GM19395 (cell line): ENCODE data around the gene OPN1SW.
A peak's percentile ranks its signal among the peaks of the same experiment; 100 is the strongest.

Experiments
- ATAC-seq: cut with Tn5 transposase; IDR thresholded peaks from one replicate; pipeline ENCODE4 v1.9.1; 2021; ENCODE audit warnings: mild to moderate bottlenecking, moderate library complexity; ENCODE audit not compliant: unreplicated experiment

Gene OPN1SW

GRCh38 chr7:128793181-128793547, 17.6 kb upstream of the OPN1SW start:
- ATAC-seq, result no peak

GRCh38 chr7:128792471-128793180, 17.0 kb upstream of the OPN1SW start:
- no peak for ATAC-seq

GRCh38 chr7:128791972-128792327, 16.4 kb upstream of the OPN1SW start:
- no peak for ATAC-seq

GRCh38 chr7:128791121-128791971, 15.8 kb upstream of the OPN1SW start, which contains the start of gene CCDC136:
TSS of gene CCDC136 (plus strand) at chr7:128791968. CDS start at chr7:128792412, 444 bp downstream.
- ATAC-seq, result peak; percentile 80

- ATAC-seq, result peak; percentile 30
Measured at GRCh38 chr7:128790315-128791041, 14.9 kb upstream of the OPN1SW start.

- no peak for ATAC-seq
Measured at GRCh38 chr7:128788446-128789412, 13.1 kb upstream of the OPN1SW start.

GRCh38 chr7:128785738-128786137, 10.1 kb upstream of the OPN1SW start:
- no peak for ATAC-seq

- no peak for ATAC-seq
Measured at GRCh38 chr7:128783143-128783861, 7.7 kb upstream of the OPN1SW start.

- ATAC-seq, result no peak
Measured at GRCh38 chr7:128781851-128782250, 6.3 kb upstream of the OPN1SW start.

GRCh38 chr7:128781126-128781525, 5.5 kb upstream of the OPN1SW start:
- no peak for ATAC-seq

- no peak for ATAC-seq
Measured at GRCh38 chr7:128778946-128779345, 3.4 kb upstream of the OPN1SW start.

- ATAC-seq, result no peak
Measured at GRCh38 chr7:128777156-128778123, 1.8 kb upstream of the OPN1SW start.

GRCh38 chr7:128774921-128775320, 673 bp downstream of the OPN1SW start:
- no peak for ATAC-seq

- ATAC-seq, result no peak
Measured at GRCh38 chr7:128774029-128774689, 1.4 kb downstream of the OPN1SW start.

- no peak for ATAC-seq
Measured at GRCh38 chr7:128773604-128774003, 2.0 kb downstream of the OPN1SW start.

- ATAC-seq, result no peak
Measured at GRCh38 chr7:128770233-128770632, 5.4 kb downstream of the OPN1SW start.

- ATAC-seq, result no peak
Measured at GRCh38 chr7:128767475-128768110, 8.0 kb downstream of the OPN1SW start.

- no peak for ATAC-seq
Measured at GRCh38 chr7:128763541-128763940, 12.1 kb downstream of the OPN1SW start.
